Vagina (tissue), 2 donors: Measurements from ENCODE around the gene INCENP. TPM values are rescaled to one million over a fixed set of nuclear protein-coding genes. Genes with fewer than 3 reads are reported as not detected.

Source experiments
- DNase-seq, 2 donors: peaks; one replicate each; pipeline ENCODE4 v3.0.0-alpha.2; 2017; ENCODE audit errors: extremely low spot score in 2 of 2
- H3K27ac ChIP-seq: fragments of 200-600 bp; sonication (generic); one replicate; pipeline ENCODE4 v1.5.1; 2019
- H3K27me3 ChIP-seq: fragments of 200-600 bp; sonication (generic); one replicate; pipeline ENCODE4 v1.5.1; 2019
- H3K36me3 ChIP-seq, 2 donors: fragments of 200-600 bp; sonication (generic); one replicate each; pipeline ENCODE4 v1.5.1; 2017 to 2019
- H3K4me1 ChIP-seq: fragments of 200-600 bp; sonication (generic); one replicate; pipeline ENCODE4 v1.5.1; 2019
- H3K4me3 ChIP-seq, 2 donors: fragments of 200-600 bp; sonication (generic); 1 replicate in 1 of 2; 2 replicates in 1 of 2; pipeline ENCODE4 v1.5.1; 2016 to 2019
- H3K9me3 ChIP-seq: fragments of 200-600 bp; sonication (generic); one replicate; pipeline ENCODE4 v1.5.1; 2019
- POLR2A ChIP-seq, 2 donors: fragments of 450-650 bp; IDR thresholded peaks; one replicate each; pipeline ENCODE4 v1.6.1; 2017; ENCODE audit warnings: antibody characterized with exemption in 2 of 2, mild to moderate bottlenecking in 2 of 2, moderate library complexity in 2 of 2
- POLR2AphosphoS5 ChIP-seq, 2 donors: sonication (generic); formaldehyde crosslinking; IDR thresholded peaks; one replicate each; pipeline ENCODE4 v1.9.0; 2017; ENCODE audit warnings: antibody characterized with exemption in 2 of 2, mild to moderate bottlenecking in 2 of 2, low read depth in 1 of 2; ENCODE audit not compliant: insufficient read depth in 1 of 2
- intact Hi-C: fragments of 100-400 bp; cut with DNase I; formaldehyde crosslinking; loops from one replicate; pipeline ENCODE4 v1.15.1; 2023
- total RNA-seq: library from RNA; depleted of rRNA; stranded (reverse); fragments of >200 nt; gene quantifications from one replicate; pipeline ENCODE4 v1.2.3, GENCODE V29; 2016
- TF ChIP-seq, protein P1 (sequence below), 3 experiments: fragments of 450-650 bp in 2 of 3; fragments of 200-600 bp in 1 of 3; sonication (generic) in 1 of 3; IDR thresholded peaks; one replicate each; pipeline ENCODE4 v1.5.1; 2017 to 2019; ENCODE audit warnings: antibody characterized with exemption in 3 of 3, mild to moderate bottlenecking in 2 of 3, moderate library complexity in 2 of 3

The INCENP gene
- total RNA-seq, 1 donor from 2014 or later, result 39.0 TPM

- no peaks in the 10 kb centered on the region for H3K27me3 ChIP-seq
- intact Hi-C loops, result no loop called here
- no peak overlapping the region for H3K4me3 ChIP-seq
- peaks cover 0 to 32% of the 10 kb centered on the region in 2 donors for H3K36me3 ChIP-seq
- peak; percentile 77 to 89 for DNase-seq
- H3K27ac ChIP-seq, result no peak overlapping the region
- TF ChIP-seq, protein P1, sequence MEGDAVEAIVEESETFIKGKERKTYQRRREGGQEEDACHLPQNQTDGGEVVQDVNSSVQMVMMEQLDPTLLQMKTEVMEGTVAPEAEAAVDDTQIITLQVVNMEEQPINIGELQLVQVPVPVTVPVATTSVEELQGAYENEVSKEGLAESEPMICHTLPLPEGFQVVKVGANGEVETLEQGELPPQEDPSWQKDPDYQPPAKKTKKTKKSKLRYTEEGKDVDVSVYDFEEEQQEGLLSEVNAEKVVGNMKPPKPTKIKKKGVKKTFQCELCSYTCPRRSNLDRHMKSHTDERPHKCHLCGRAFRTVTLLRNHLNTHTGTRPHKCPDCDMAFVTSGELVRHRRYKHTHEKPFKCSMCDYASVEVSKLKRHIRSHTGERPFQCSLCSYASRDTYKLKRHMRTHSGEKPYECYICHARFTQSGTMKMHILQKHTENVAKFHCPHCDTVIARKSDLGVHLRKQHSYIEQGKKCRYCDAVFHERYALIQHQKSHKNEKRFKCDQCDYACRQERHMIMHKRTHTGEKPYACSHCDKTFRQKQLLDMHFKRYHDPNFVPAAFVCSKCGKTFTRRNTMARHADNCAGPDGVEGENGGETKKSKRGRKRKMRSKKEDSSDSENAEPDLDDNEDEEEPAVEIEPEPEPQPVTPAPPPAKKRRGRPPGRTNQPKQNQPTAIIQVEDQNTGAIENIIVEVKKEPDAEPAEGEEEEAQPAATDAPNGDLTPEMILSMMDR (IDR thresholded peaks at IDR 0.05), result no peak
- TF ChIP-seq POLR2AphosphoS5 (IDR thresholded peaks at IDR 0.05; ENCODE audit: insufficient read depth in 1 of 2, low read depth in 1 of 2), result no peak
- TF ChIP-seq POLR2A (IDR thresholded peaks at IDR 0.05), result no peak
- H3K9me3 ChIP-seq, result no peaks in the 10 kb centered on the region
- no peaks in the 10 kb centered on the region for H3K4me1 ChIP-seq
Observed at GRCh38 chr11:62137881-62138629, 14.2 kb downstream of the INCENP start.

- TF ChIP-seq POLR2A (IDR thresholded peaks at IDR 0.05), result no peak
- no peak for TF ChIP-seq POLR2AphosphoS5 (IDR thresholded peaks at IDR 0.05; ENCODE audit: insufficient read depth in 1 of 2, low read depth in 1 of 2)
- TF ChIP-seq, protein P1 (IDR thresholded peaks at IDR 0.05), result no peak
- intact Hi-C loops, result no loop called here
- no peaks in the 10 kb centered on the region for H3K27me3 ChIP-seq
- no peaks in the 10 kb centered on the region for H3K9me3 ChIP-seq
- H3K27ac ChIP-seq, result no peak overlapping the region
- no peak for DNase-seq
- H3K4me1 ChIP-seq, result no peaks in the 10 kb centered on the region
- no peak overlapping the region for H3K4me3 ChIP-seq
- peaks cover 0 to 32% of the 10 kb centered on the region in 2 donors for H3K36me3 ChIP-seq
Observed at GRCh38 chr11:62138630-62139425, 15.0 kb downstream of the INCENP start.

DNA sequence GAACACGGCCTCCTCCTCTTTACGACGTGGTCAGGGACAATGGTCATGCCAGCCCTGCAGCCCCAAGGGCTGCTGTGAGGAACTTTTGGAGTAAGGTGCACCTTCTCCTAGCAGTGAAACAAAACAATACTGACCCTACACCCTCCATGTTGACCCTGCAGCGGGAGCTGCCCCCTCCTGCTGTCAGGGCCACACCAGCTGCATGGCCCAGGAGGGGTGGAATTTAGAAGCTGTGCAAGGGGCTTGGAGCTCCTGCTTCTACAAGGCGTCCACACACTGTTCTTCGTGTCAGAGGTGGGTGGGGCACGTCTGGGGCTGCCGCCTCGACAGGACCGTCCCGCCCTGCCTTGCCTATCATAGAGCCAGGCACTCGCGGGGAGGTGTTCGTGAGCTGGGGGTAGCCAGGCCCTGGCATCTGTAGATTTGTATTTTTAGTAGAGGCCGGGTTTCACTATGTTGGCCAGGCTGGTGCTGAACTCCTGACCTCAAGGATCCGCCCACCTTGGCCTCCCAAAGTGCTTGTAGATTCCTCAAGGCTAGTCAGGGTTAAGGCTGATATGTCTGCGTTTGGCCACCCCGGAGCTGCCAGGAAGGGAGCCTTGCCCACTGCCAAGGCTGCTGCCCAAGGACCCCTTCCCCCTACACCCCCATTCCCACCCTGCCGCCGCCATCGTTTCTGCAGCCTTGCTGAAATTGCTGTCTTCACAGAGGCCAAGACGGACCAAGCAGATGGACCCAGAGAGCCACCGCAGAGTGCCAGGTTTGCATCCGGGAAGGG lies 15.9 kb downstream of the INCENP start:
- H3K4me3 ChIP-seq, result no peak overlapping the region
- no peaks in the 10 kb centered on the region for H3K27me3 ChIP-seq
- no peaks in the 10 kb centered on the region for H3K9me3 ChIP-seq
- H3K36me3 ChIP-seq, result peaks cover 0 to 36% of the 10 kb centered on the region in 2 donors
- TF ChIP-seq POLR2A (IDR thresholded peaks at IDR 0.05) (no peak), POLR2AphosphoS5 (IDR thresholded peaks at IDR 0.05; ENCODE audit: insufficient read depth in 1 of 2, low read depth in 1 of 2) (no peak)
- TF ChIP-seq, protein P1 (IDR thresholded peaks at IDR 0.05), result no peak
- H3K4me1 ChIP-seq, result no peaks in the 10 kb centered on the region
- H3K27ac ChIP-seq, result no peak overlapping the region
- DNase-seq, result peak in 1 of 2 donors; percentile 95
- intact Hi-C loops, result no loop called here

- no peak overlapping the region for H3K27ac ChIP-seq
- no peaks in the 10 kb centered on the region for H3K4me1 ChIP-seq
- H3K36me3 ChIP-seq, result peaks cover 0 to 44% of the 10 kb centered on the region in 2 donors
- TF ChIP-seq POLR2A (IDR thresholded peaks at IDR 0.05) (no peak), POLR2AphosphoS5 (IDR thresholded peaks at IDR 0.05; ENCODE audit: insufficient read depth in 1 of 2, low read depth in 1 of 2) (no peak)
- TF ChIP-seq, protein P1 (IDR thresholded peaks at IDR 0.05), result no peak
- DNase-seq, result peak in 1 of 2 donors; percentile 89
- no peaks in the 10 kb centered on the region for H3K9me3 ChIP-seq
- H3K27me3 ChIP-seq, result no peaks in the 10 kb centered on the region
- intact Hi-C loops, result no loop called here
- no peak overlapping the region for H3K4me3 ChIP-seq
Observed at GRCh38 chr11:62140304-62141110, 16.7 kb downstream of the INCENP start.
